Spleen (tissue), 7 donors: ENCODE data around the gene RCC1.
"Not testable (repeated sequence)": the region's sequence is repeated elsewhere in the genome, so short reads cannot be mapped to it uniquely, and the experiment has no call there.

Experiments used
- CTCF ChIP-seq, 11 experiments: fragments of 200-600 bp in 7 of 11; fragments of 450-650 bp in 4 of 11; sonication (generic) in 4 of 11; IDR thresholded peaks in 8 of 11; conservative IDR thresholded peaks in 3 of 11; 1 replicate in 7 of 11; 2 replicates in 4 of 11; pipeline versions ENCODE4 v1.4.0 to v1.8.0; 2016 to 2021; ENCODE audit warnings: antibody characterized with exemption in 11 of 11, inconsistent platforms in 4 of 11, mild to moderate bottlenecking in 1 of 11
- POLR2A ChIP-seq, 3 donors: fragments of 450-650 bp; IDR thresholded peaks; one replicate each; pipeline ENCODE4 v1.5.1; 2017; ENCODE audit warnings: antibody characterized with exemption in 3 of 3, mild to moderate bottlenecking in 1 of 3
- POLR2AphosphoS5 ChIP-seq, 3 donors: sonication (generic); formaldehyde crosslinking; IDR thresholded peaks; one replicate each; pipeline ENCODE4 v1.5.1; 2017; ENCODE audit warnings: antibody characterized with exemption in 3 of 3
- donor health status: DM: no; HTN: no; CAD: no; lungs with moderate emphysema.
- donor health status: DM: no; HTN: no; CAD: no.
- donor health status: DM: no; HTN: no; CAD: no.

- not testable (repeated sequence) for TF ChIP-seq CTCF (IDR thresholded peaks at IDR 0.05 in 8 of 11, conservative IDR thresholded peaks at IDR 0.05 in 3 of 11); POLR2A (IDR thresholded peaks at IDR 0.05); POLR2AphosphoS5 (IDR thresholded peaks at IDR 0.05)
Observed at GRCh38 chr1:28479497-28479896, 26.3 kb upstream of the RCC1 start.
